GM23338 (cell line): ENCODE data around the gene RUBCN. TPM values are rescaled to one million over a fixed set of nuclear protein-coding genes. Genes with fewer than 3 reads are reported as not detected.
A peak's percentile ranks its signal among the peaks of the same experiment; 100 is the strongest.
"Not testable (repeated sequence)": the region's sequence is repeated elsewhere in the genome, so short reads cannot be mapped to it uniquely, and the experiment has no call there.

ENCODE experiments used
- ATAC-seq: fragments of 200-7000 bp; cut with Tn5 transposase; 3 replicates; pipeline ENCODE4 v1.9.1; 2020
- DNase-seq: peaks from one replicate; pipeline ENCODE4 v3.0.0-alpha.2; 2015; ENCODE audit warnings: low spot score
- H2AFZ ChIP-seq: fragments of 200-600 bp; sonication (generic); 2 replicates; pipeline ENCODE4 v1.8.0; 2016; ENCODE audit warnings: antibody characterized with exemption, mild to moderate bottlenecking, moderate library complexity
- H3F3A ChIP-seq: fragments of 200-600 bp; sonication (generic); replicated peaks from 2 replicates; pipeline ENCODE4 v1.8.0; 2017; ENCODE audit warnings: antibody characterized with exemption, mixed run types, low read depth
- H3K27ac ChIP-seq: fragments of 200-600 bp; sonication (generic); 2 replicates; pipeline ENCODE4 v1.6.1; 2016; ENCODE audit warnings: low read depth
- H3K27me3 ChIP-seq: fragments of 200-600 bp; sonication (generic); 2 replicates; pipeline ENCODE4 v1.8.0; 2016; ENCODE audit warnings: mild to moderate bottlenecking, mixed run types, moderate library complexity; ENCODE audit not compliant: insufficient read depth
- H3K36me3 ChIP-seq: fragments of 200-600 bp; sonication (generic); 2 replicates; pipeline ENCODE4 v1.8.0; 2016; ENCODE audit warnings: mild to moderate bottlenecking; ENCODE audit not compliant: insufficient read depth
- H3K4me1 ChIP-seq: fragments of 200-600 bp; sonication (generic); 2 replicates; pipeline ENCODE4 v1.8.0; 2016; ENCODE audit warnings: mild to moderate bottlenecking, moderate library complexity; ENCODE audit not compliant: insufficient read depth
- H3K4me2 ChIP-seq: fragments of 200-600 bp; sonication (generic); 2 replicates; pipeline ENCODE4 v1.7.1; 2017; ENCODE audit warnings: mixed run types
- H3K4me3 ChIP-seq: fragments of 200-600 bp; sonication (generic); 2 replicates; pipeline ENCODE4 v1.6.1; 2016; ENCODE audit warnings: mixed run types
- H3K79me2 ChIP-seq: fragments of 200-600 bp; sonication (generic); replicated peaks from 2 replicates; pipeline ENCODE4 v1.8.0; 2017; ENCODE audit warnings: mild to moderate bottlenecking; ENCODE audit not compliant: insufficient read depth
- H3K9me2 ChIP-seq: fragments of 200-600 bp; sonication (generic); 2 replicates; pipeline ENCODE4 v1.8.0; 2017; ENCODE audit not compliant: insufficient read depth
- H4K20me1 ChIP-seq: fragments of 200-600 bp; sonication (generic); replicated peaks from 2 replicates; pipeline ENCODE4 v1.8.0; 2017; ENCODE audit warnings: mild to moderate bottlenecking; ENCODE audit not compliant: insufficient read depth
- H3K27ac Mint-ChIP-seq: 2 replicates; pipeline ENCODE4 v1.8.0; 2020; ENCODE audit warnings: inconsistent platforms, mild to moderate bottlenecking, moderate library complexity, mixed read lengths
- H3K27me3 Mint-ChIP-seq: 3 replicates; pipeline ENCODE4 v1.8.0; 2022; ENCODE audit warnings: low read depth, mild to moderate bottlenecking, moderate library complexity, mixed read lengths, inconsistent platforms; ENCODE audit not compliant: insufficient read depth, poor library complexity
- H3K36me3 Mint-ChIP-seq: 3 replicates; pipeline ENCODE4 v1.8.0; 2021; ENCODE audit warnings: low read depth, mild to moderate bottlenecking, inconsistent platforms, moderate library complexity, mixed read lengths
- H3K4me1 Mint-ChIP-seq: 3 replicates; pipeline ENCODE4 v1.8.0; 2020; ENCODE audit warnings: mild to moderate bottlenecking, inconsistent platforms, mixed read lengths
- H3K4me3 Mint-ChIP-seq: 3 replicates; pipeline ENCODE4 v1.8.0; 2021; ENCODE audit warnings: moderate library complexity, mild to moderate bottlenecking, inconsistent platforms, mixed read lengths
- H3K9me3 Mint-ChIP-seq: 3 replicates; pipeline ENCODE4 v1.8.0; 2020; ENCODE audit warnings: moderate library complexity, mild to moderate bottlenecking, inconsistent platforms, mixed read lengths
- polyA plus RNA-seq: library from polyadenylated mRNA; unstranded; fragments of >200 nt; fragmentation: Nextera tagmentation; extraction: Ambion mirVana; gene quantifications from 2 replicates; pipeline ENCODE4 v1.2.1, GENCODE V29; 2016
- total RNA-seq: library from RNA; depleted of rRNA; stranded (reverse); fragments of >200 nt; shearing (Covaris generic); gene quantifications from 2 replicates; pipeline ENCODE4 v1.2.3, GENCODE V29; 2014

Gene RUBCN
- total and polyA plus RNA-seq, 2 experiments from 2014 or later, result 13.1 to 33.2 TPM

DNA sequence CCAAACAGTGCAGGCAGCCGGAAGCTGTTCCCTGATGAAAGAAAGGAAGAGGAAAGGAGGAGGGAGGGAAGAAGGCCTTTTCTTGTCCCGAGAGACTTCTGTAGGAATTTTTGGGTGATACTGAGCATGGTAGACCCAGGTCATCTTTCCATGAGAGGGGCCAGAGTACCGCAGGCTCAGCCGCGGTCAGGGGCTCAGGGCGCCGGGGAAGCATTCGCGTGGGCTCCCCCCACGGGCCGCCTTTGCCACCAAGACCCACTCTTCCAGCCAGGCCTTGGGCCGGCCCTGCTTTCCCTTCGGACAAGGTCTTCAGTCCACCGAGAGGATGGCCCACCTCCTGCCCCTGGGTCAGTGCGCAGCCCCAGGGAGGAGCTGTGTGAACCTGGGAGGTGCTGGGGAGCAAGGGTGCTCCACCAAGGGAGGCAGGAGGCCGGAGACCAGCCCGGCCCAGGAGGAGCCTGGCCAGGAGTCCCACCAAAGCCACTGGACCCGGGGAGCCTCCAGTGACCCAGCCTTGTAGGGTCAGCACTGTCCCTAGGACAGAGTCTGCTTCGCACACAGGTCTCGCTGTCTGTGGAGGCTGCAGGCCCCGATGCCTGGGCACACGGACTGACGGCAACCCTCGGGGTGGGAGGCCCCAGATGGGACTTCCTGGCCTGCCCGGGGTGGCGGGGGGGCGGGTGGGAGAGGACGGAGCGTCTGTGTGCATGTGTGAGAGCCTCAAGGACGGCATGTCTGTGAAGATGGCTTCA is 79.0 kb downstream of the RUBCN start:
- H3K9me3 Mint-ChIP-seq, H3K36me3 ChIP-seq, H3K27ac Mint-ChIP-seq, H3K36me3 Mint-ChIP-seq, DNase-seq, H3K4me1 ChIP-seq, H3K4me2 ChIP-seq, H2AFZ ChIP-seq, H4K20me1 ChIP-seq, H3K79me2 ChIP-seq, H3K27me3 Mint-ChIP-seq, H3K4me3 ChIP-seq, H3K9me2 ChIP-seq, ATAC-seq, H3K27me3 ChIP-seq, H3K4me3 Mint-ChIP-seq, H3K27ac ChIP-seq, H3F3A ChIP-seq: not testable (repeated sequence)
- H3K4me1 Mint-ChIP-seq, result peaks cover 11% of the 10 kb centered on the region

DNA sequence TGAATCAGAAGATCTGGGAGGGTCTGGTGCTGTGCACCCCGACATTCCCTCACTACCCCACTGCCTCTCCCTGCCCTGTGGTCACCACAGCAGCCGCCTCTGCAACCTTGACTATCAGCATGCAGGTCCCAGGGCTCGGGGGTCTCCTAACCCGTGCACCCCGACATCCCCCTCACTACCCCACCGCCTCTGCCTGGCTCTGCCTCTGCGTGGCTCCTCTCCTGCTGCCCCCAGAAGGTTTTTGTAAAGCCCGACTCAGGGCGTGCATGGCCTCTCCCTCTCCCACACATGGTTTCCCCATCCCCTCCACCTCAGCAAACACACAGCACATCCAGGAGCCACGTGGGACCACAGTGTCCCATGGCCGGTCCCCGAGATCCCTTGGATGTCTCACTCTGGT is 79.7 kb downstream of the RUBCN start:
- H3K36me3 Mint-ChIP-seq, H3K4me3 Mint-ChIP-seq, DNase-seq, H3F3A ChIP-seq, H3K27me3 Mint-ChIP-seq, H3K27me3 ChIP-seq, H3K4me3 ChIP-seq, H3K79me2 ChIP-seq, H3K4me1 ChIP-seq, H3K9me3 Mint-ChIP-seq, H3K9me2 ChIP-seq, H3K27ac Mint-ChIP-seq, H3K27ac ChIP-seq, ATAC-seq, H4K20me1 ChIP-seq, H2AFZ ChIP-seq, H3K36me3 ChIP-seq, H3K4me1 Mint-ChIP-seq, H3K4me2 ChIP-seq: not testable (repeated sequence)

DNA sequence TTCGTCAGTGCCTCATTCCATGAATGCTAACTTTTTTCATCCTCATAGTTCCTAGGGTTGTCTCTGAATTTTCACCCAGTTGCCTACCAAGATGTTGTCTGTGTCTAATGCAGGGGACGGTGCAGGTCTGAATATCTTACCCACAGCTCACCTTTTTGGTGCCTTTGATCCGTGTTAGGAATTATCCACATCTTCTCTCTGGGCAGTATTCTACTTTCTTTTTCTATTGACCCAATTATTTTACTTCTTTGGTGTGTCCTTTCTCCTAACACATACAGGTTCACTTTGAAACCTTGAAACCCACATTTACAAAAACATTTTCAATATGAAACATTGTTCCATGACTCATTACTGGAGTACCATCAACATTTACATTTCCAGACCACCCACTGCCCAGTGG is 80.6 kb downstream of the RUBCN start:
- not testable (repeated sequence) for H3F3A ChIP-seq, H3K4me1 Mint-ChIP-seq, H3K27ac Mint-ChIP-seq, H3K4me1 ChIP-seq, H3K9me2 ChIP-seq, H3K4me2 ChIP-seq, H2AFZ ChIP-seq, H3K36me3 ChIP-seq, H4K20me1 ChIP-seq, ATAC-seq, H3K4me3 ChIP-seq, H3K27me3 Mint-ChIP-seq, DNase-seq, H3K27ac ChIP-seq, H3K79me2 ChIP-seq, H3K27me3 ChIP-seq, H3K36me3 Mint-ChIP-seq, H3K9me3 Mint-ChIP-seq
- 0 out of 3 replicates have a peak overlapping the region, but pooled peaks have one; percentile 36 for H3K4me3 Mint-ChIP-seq

DNA sequence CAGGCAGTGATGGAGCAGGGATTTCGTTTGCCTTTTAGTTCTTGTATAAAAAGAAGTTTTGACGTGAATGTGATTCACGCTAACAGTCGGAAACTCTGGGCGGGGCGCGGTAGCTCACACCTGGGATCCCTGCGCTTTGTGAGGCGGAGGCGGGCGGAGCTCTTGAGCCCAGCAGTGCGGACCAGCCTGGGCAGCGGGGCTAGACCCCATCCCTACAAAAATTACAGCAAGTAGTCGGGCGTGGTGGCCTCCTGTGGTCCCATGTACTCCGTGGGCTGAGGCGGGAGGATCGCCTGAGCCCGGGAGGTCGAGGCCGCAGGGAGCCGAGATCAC is 81.7 kb downstream of the RUBCN start:
- peak; percentile 29 for ATAC-seq
- H3K4me1 ChIP-seq, H2AFZ ChIP-seq, H3K27me3 ChIP-seq, H3K4me3 ChIP-seq, H3K9me2 ChIP-seq, H3K36me3 Mint-ChIP-seq, H3K36me3 ChIP-seq, H3K27ac Mint-ChIP-seq, H4K20me1 ChIP-seq, H3F3A ChIP-seq, H3K9me3 Mint-ChIP-seq, H3K4me1 Mint-ChIP-seq, H3K4me3 Mint-ChIP-seq, H3K79me2 ChIP-seq, H3K27me3 Mint-ChIP-seq, H3K4me2 ChIP-seq, H3K27ac ChIP-seq, DNase-seq: not testable (repeated sequence)
